GM12873 (cell line): Measurements from ENCODE around the gene MAP3K4.

Experiments
- TF ChIP-seq, protein P1 (sequence below): IDR thresholded peaks from 2 replicates; pipeline ENCODE4 v1.5.1; 2012; ENCODE audit warnings: low read depth, mild to moderate bottlenecking, moderate library complexity, low read length, control low read depth; ENCODE audit not compliant: insufficient read depth; ENCODE audit errors: missing control alignments

Gene MAP3K4, protein sequence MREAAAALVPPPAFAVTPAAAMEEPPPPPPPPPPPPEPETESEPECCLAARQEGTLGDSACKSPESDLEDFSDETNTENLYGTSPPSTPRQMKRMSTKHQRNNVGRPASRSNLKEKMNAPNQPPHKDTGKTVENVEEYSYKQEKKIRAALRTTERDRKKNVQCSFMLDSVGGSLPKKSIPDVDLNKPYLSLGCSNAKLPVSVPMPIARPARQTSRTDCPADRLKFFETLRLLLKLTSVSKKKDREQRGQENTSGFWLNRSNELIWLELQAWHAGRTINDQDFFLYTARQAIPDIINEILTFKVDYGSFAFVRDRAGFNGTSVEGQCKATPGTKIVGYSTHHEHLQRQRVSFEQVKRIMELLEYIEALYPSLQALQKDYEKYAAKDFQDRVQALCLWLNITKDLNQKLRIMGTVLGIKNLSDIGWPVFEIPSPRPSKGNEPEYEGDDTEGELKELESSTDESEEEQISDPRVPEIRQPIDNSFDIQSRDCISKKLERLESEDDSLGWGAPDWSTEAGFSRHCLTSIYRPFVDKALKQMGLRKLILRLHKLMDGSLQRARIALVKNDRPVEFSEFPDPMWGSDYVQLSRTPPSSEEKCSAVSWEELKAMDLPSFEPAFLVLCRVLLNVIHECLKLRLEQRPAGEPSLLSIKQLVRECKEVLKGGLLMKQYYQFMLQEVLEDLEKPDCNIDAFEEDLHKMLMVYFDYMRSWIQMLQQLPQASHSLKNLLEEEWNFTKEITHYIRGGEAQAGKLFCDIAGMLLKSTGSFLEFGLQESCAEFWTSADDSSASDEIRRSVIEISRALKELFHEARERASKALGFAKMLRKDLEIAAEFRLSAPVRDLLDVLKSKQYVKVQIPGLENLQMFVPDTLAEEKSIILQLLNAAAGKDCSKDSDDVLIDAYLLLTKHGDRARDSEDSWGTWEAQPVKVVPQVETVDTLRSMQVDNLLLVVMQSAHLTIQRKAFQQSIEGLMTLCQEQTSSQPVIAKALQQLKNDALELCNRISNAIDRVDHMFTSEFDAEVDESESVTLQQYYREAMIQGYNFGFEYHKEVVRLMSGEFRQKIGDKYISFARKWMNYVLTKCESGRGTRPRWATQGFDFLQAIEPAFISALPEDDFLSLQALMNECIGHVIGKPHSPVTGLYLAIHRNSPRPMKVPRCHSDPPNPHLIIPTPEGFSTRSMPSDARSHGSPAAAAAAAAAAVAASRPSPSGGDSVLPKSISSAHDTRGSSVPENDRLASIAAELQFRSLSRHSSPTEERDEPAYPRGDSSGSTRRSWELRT (N-terminal part only)

GRCh38 chr6:160991406-160992060 is at the start of gene MAP3K4:
Gene MAP3K4 (plus strand): TSS chr6:160991769. CDS start chr6:160991932, 163 bp downstream.
- TF ChIP-seq, protein P1, sequence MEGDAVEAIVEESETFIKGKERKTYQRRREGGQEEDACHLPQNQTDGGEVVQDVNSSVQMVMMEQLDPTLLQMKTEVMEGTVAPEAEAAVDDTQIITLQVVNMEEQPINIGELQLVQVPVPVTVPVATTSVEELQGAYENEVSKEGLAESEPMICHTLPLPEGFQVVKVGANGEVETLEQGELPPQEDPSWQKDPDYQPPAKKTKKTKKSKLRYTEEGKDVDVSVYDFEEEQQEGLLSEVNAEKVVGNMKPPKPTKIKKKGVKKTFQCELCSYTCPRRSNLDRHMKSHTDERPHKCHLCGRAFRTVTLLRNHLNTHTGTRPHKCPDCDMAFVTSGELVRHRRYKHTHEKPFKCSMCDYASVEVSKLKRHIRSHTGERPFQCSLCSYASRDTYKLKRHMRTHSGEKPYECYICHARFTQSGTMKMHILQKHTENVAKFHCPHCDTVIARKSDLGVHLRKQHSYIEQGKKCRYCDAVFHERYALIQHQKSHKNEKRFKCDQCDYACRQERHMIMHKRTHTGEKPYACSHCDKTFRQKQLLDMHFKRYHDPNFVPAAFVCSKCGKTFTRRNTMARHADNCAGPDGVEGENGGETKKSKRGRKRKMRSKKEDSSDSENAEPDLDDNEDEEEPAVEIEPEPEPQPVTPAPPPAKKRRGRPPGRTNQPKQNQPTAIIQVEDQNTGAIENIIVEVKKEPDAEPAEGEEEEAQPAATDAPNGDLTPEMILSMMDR = no peak

DNA sequence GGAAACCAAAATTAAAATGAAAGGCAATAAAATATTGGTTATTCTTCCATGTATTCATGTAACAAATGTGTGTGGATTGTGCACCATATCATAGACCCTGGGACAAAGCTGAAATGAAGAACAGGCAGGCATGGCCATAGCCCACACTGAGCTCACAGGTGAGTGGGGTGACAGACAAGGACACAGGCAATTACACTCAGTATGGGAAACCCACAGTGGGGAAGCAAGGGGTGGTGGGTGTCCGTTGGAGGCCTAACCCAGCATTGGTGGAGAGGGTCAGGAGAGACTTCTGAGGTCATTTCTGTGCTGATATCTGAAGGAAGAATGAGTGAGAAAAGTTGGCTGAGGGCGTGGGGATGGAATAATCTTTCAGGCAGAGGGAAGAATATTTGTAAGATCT is 47.6 kb upstream of the MAP3K4 start:
- TF ChIP-seq, protein P1 = no peak

DNA sequence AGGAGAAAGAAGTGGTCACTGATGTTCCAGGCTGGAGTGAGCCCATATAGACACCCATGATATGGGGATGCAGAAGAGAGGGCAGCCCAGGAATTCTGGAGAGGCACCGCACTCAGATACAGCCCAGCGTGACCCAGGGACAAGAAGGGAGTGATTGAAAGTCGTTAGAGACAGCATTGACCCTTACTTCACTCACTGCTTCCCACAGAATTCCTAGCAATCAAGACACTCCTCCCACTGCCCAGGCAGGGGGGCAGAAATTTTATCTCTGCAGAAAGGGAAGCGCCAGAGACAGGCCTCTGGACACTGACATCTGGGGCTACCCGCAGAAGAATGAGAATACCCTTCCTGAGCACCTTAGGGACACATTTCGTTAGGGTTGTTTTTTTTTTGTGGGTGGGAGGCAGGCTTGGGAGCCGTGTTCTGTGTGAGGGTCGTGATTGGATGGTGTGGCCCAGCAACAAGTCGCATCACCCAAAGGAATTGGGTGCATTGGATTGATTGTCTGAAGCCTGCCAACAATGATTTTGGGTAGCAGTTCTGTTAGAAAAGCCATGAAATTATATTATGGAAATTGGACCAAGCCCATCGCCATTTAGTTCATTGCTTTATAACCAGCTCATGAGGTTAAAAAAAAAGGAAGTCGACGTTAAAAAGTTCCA is 45.9 kb upstream of the MAP3K4 start:
- TF ChIP-seq, protein P1 = no peak

DNA sequence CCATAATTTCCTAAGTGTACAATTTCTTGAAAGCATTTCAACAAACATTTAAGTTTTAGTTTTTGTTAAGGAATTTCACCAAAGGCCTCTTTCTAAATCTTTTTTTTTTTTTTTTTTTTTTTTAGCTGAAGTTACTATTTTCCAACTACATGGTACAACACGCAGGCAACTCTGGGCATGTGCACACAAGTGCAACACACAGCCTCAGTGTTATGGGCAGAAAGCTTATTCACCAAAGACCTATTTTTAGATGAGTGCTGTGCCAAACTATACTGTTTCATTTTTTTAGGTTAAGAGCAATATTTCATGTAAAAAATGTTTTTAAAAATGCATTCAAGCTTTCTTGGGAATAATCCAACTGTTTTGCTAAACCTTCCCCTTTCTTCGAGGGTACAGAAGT is 42.0 kb upstream of the MAP3K4 start:
- TF ChIP-seq, protein P1 = no peak

GRCh38 chr6:160950507-160950906 is 41.1 kb upstream of the MAP3K4 start:
- TF ChIP-seq, protein P1 = no peak

GRCh38 chr6:160951187-160952030 is 40.2 kb upstream of the MAP3K4 start:
- TF ChIP-seq, protein P1 = no peak
